ENCODE measurements around the gene TOLLIP.

The TOLLIP gene

DNA sequence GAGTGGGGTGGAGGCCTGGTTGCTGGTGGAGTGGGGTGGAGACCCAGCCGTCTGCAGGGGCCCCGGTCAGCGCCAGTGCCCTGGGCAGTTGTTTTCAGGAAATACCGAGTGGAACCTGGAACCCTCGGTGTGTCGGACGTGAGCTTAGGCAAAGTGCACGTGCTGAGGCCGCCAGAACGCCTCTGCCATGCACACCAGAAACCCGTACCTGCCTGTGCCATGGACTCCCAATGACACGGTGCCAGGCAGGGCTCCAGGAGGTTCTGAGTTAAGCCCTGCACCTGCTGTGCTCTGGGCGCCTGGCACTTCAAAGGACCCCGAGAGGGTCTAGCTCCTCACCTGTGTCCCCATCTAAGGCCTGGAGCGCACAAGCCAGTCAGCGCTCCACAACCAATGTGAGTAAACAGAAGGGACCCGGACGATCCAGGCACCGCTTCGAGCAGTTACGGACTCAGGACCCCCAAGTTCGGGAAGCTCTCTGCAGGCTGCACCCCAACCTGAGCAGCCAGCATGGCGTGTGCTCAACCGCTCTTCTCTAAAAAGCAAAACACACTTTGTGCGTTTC, 12.3 kb downstream of the TOLLIP start:
- DNase-seq, result no peak

DNA sequence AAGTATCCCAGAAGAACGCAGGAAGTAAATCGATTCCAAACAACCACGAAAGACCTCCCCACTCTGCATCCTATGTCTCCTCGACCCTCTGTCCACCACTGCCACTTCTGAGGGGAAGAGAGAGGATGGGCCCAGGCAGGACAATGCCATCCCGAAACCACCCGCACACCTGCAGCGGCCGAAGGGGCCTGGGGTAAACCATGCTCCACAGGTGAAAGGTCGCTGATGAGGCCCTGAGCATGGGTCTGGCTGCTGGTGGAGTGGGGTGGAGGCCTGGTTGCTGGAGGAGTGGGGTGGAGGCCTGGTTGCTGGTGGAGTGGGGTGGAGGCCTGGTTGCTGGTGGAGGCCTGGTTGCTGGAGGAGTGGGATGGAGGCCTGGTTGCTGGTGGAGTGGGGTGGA, 13.1 kb downstream of the TOLLIP start:
- no peak for DNase-seq

DNA sequence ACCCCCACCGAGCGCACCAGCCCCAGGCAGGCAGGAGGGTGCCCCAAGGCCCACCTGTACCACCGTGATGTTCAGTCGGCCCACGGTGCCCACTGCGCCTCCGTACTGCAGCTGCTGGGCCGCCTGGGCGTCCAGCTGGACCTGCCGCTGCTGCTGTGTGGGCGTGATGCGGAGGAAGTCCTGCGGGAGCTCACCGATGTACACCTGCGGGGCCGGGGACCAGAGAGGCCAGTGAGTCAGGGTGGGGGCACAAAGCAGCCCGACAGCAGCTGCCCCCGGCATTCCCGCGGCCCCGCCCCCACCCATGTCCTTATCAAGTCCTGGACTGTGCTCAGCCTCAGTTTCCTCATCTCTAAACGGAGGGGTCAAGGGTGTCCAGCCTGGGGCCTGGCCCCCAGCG, 13.8 kb downstream of the TOLLIP start:
- DNase-seq, result no peak

DNA sequence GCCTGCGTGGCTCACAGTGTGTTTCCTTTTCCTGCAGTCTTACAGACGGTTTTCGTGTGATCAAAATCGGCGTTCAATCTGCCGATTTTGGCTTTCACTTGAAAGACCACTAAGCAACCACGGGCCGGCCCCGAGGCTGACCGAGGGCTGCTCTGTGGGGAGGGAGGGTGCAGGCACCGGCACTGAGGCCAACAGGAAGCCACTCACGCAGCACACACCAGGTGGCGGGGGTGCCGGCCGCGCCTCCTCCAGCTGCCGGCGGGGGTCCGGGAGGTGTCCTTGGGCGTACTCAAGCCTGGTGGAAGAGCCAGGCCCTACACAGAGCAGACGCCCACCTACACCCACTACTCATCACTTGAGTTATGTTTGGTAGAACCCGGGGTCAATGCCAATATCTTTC, 14.3 kb downstream of the TOLLIP start:
- DNase-seq, result no peak

DNA sequence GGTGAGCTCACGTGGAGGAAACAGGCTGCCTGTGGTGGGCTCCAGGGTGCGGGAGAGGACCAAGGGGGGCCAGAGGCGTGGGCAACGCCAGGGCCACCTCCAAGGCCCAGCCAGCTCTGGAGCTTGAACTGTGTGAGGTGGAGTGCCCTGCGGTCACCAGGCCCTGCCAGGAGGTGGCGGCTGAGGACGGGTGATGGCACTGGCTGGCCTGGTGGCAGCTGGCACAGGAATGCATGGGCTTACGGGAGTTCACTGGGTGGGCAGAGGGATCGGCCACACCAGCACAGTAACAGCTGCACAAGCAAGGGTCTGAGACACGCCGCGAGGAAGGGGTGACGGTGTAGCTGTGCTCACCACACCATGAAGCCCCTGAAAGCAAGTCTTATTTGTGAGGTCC, 15.8 kb downstream of the TOLLIP start:
- no peak for DNase-seq

DNA sequence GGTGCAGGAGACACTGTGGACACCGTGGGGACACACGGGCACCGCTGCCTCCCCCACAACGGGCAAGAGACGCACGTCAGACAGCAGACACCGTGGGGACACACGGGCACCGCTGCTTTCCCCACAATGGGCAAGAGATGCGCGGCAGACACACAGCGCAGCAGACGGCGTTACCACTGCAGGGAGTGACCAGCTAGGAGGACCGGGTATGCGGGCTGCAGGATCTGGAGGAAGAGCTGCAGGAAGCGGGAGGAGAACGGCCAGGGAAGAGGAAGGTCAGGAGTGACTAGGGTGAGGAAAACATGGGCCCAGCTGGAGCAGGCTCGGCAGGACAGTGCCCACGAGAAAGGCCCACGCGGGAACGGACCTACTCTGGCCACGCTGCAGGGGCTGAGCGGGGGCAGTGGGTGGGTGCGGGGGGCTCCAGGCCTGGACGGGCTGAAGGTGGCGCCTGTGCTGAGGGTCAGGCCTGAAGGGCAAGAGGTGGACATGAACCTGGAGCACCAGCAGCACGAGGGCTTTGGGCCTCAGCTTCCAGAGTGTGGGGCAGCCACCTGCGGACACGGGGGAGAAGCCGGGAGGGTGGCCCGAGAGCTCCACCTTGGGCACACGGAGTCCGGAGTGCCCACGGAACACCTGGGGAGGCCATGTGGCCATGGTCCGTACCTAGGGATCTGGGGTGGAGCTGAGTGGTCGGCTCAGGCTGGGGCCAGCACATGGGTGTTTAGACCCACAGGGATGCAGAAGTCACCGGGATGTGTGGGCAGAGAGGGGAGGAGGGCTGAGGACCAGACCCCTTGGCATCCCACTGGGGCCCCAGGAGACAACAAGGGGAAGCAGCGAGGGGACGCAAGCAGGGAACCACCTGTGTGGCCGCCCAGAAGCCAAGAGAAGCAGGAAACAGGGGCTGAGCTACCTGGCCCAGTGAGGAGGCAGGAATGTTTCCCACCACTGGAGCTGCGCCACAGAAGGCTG, 16.5 kb downstream of the TOLLIP start:
- DNase-seq, result no peak

DNA sequence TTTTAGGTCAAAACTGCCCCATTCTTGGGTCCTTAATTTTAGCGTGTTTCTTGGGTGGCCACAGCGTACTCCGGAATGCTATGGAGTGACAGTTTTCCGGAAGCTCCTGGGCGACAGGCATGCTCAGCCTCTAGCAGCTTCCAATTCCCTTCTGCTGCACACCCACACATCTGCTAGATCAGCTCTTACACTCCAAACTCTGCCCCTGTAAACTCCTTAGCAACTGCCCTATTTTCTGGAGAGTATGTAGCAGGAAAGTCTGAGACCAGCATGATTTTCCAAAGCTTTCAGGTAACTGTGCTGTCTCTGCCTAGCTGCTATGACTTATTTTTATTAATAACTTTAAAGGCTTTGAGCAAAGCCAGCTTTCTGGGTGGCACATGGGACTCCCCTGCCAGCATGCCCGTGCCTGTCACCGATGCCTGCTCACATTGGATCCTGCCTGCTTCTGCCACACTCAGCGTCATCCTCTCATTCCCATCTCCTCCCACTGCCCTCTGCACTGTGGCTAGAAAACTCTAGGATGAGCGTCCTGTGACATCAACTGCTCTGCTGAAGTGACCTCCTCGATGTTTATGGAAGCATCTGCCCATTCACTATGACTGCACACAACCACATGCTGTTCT, 17.3 kb downstream of the TOLLIP start:
- no peak for DNase-seq

DNA sequence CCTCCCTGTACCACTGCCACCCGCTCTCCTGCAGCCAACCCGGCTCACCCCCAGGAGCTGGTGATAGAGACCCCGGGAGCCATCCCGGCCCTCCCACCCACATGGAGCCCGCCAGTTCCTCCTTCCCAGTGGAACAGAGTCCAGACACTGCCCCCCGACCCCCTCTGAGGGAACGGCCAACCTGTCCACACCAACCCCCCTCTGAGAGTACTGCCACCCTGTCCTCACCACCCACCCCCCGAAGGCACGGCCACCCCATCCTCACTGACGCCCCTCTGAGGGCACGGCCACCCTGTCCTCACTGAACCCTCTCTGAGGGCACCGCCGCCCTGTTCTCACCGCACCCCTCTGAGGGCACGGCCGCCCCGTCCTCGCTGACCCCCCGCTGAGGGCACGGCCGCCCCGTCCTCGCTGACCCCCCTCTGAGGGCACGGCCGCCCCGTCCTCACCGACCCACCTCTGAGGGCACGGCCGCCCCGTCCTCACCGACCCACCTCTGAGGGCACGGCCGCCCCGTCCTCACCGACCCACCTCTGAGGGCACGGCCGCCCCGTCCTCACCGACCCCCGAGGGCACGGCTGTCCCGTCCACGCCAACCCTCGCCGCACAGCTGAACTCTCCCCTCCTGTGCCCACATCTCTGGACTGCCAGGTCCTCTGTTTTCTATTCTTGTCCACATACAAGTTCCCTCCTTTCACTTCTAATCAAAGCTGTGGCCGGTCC, 18.0 kb downstream of the TOLLIP start:
- no peak for DNase-seq

DNA sequence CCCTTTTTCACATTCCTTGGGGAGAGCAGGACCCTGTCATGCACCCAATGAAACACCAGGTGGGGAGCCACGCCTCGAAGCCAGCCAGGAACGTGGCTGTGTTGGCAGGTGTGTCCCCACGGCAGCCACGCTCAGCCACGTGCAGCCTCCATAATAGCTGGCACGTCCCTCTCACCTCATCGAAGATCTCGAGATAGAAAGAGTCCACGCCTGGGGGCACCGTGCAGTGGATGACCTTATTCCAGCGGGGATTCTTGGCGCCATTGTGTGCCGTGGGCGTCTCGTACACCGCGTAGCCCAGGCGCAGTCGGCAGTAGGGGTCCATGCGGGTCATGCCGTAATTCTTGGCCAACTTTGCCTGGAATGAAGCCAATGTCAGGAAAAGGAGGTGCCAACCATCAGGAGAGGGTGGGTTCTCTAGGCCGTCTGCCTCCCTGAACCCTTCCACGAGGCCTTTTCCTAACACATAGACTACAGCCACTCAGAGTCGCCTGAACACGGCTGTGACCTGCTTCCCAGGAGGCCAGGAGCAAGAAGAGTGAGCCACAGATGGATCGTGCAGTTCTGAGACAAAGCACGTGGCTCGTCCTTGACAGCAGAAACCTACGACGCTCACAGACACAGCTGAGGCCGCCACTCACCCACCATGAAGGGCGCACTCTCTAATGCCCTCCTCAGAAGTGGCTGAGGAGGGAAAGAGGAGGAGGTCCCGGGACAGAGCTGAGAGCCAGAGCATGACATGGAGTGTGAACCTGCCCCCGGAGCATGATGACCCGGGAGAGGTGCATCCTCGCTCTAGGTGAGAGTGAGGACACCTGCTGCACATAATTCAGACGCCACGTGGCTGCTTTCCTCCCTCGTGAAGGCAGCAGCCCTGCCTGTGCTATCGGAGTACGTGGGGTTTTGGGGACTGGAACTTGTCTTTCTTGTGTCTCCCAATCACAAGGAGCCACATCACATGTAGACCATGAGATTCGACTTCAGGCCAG, 19.1 kb downstream of the TOLLIP start:
- no peak for DNase-seq

DNA sequence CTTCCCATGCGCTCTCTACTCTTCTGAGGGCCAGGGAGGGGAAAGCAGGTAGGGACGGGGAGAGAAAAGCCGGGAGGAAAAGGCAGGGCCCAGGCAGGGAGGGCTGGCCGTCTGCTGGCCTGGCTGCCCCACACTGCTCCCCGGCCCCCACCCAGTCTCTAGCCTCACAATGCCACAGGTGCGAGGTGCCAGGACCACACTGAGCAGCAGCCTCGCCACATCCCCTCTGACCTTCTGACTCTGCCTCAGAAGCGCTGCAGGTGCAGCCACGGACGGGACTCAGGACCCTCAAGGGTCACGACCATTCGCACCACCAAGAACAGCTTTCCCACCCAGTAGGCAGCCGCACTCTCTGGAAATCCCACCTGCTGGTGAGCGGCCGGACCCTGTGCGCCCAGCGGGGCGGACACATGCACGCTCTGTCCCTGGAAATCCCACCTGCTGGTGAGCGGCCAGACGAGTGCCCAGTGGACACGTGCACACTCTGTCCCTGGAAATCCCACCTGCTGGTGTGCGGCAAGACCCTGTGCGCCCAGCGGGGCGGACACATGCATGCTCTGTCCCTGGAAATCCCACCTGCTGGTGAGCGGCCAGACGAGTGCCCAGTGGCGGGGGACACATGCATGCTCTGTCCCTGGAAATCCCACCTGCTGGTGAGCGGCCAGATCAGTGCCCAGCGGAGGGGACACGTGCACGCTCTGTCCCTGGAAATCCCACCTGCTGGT, 20.1 kb downstream of the TOLLIP start:
- no peak for DNase-seq

DNA sequence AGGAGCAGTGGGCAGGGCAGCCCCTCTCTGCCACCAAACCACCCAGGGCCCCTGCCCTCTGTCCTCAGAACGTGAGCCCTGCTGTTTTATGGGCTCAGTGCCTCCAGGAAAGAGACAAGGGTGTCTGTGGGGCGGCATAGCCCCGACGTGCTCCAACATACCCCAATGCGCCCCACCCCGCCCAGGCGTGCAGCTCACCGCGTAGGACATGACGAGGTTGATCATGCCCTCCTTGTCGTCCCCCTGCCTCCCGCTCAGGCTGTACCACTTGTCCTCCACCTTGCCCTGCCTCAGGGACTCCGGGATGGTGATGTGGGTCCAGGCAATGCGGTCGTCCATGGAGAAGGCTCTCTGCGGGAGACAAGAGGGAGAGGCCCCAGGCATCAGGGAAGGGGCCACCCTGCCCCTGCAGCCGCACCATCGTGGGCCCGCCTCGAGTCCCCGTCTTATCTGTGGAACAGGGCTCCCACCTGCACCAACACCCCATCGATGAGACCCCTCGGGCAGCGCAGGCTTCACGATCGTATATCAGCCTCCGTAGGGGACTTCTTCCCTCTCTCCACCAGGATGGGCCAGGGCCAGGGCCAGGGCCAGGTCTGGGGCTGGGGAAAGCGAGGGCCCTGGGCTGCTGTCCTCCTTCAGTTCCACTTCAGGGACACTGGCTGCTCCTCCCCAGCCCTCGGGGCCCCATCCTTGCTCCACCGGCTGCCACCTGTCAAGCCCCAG, 20.8 kb downstream of the TOLLIP start:
- no peak for DNase-seq

DNA sequence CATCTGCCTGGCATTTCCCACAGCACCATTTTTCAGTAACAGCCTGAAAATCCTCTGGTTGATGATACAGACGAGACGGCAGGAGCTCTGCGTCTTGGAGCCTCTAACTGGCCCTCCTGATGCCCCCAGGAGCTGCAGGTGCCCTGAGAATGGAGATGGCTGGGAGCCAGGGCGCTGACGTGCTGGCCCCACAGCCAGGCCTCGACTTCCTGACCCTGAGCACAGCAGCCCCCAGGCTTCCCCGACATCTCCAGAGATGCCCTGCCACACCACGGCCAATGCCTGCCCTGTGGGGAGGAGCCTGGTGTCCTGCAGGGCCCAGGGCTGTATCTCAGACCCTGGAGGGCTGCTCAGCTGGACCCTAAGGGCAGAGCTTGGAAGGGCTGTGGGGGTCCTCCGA, 21.5 kb downstream of the TOLLIP start:
- no peak for DNase-seq

DNA sequence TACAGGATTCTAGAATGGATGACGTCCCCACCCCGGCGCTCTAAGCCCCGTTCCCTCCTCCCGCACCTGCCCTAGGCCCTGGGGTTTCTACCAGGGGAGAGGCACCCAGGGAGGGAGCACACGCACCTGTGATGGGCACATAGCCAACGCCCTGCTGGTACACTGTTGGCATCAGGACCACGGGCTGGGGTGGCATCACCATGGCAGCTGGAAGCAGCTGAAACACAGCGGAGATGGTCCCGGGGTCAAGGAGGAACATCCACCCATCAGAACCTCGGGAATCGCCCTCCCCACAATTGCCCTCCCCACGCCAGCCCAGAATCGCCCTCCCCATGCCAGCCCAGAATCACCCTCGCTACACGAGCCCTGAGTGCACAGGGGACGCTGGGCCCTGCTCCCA, 23.6 kb downstream of the TOLLIP start:
- DNase-seq, result no peak

DNA sequence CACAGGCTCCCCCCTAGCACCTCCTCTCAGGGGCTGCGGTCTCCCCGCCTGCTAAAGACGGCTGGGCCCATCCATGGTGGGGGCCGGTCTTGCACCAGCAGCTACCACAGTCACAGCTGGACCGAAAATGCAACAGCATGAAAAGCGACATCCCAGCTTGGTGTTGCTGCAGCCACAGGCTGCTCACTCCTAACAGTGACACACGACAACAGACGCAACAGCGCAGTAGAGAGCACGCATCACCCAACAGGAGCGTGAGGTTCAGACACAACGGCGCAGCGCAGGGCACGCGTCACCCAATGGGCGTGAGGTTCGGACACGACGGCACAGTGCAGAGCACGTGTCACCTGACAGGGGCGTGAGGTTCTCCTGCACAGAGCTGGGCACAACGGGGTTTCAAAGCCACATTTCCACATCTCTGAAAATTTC, 24.1 kb downstream of the TOLLIP start:
- no peak for DNase-seq

DNA sequence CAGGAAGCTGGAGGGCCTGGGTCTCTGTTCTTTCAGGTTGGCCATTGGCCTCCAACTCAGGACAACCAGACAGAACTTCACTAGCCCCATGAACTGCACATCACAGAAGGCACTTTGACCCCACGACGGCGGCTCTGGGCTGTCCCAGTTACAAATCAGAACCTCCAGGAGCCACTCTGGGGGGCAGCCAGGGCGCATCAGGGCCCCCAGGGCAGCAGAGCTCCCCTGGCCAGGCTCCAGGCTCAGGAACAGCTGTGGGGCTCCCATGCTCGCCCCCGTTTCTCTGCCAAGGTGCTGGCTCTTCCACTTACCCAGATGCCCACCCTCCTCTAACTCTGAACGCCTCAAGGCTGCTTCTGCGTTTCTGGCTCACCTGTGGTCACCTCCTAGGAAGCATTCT, 25.5 kb downstream of the TOLLIP start:
- no peak for DNase-seq

DNA sequence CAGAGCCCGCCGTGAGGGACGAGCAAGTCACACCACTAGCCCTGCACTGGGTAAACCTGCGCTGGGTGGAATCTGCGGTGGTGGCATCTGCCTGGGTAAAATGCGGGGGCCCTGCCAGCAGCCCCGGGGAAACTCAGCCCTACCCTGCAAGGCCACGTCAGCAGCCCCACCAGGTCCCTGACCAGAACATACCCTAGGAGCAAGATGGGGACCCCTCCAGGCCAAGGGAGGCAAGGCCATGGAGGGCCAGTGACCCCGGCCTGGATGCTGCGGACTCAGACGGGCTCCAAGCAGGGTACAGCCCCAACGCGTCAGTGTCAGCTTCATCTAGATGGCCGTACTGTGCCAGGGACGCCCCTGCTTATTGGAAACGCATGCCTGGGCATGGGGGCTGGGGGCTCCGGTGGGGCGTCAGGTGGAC, 26.3 kb downstream of the TOLLIP start:
- no peak for DNase-seq

DNA sequence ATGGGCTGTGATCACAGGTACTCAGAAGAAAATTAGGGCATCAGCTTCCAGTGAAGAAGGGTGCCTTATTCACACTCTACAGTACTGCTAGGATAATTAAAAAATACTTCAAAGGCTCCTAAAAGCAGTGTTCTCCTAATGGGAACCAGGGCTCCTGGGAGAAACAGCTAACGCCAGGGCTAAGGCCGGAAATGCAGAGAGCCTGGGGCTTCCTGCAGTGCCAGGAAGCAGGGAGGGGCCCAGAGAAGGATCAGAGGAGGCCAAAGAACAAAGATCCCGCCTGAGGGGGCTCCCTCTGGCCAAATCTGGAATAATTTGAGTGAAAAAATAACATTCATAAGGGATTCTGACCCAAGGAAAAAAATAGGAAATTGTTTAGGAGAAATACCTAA, 27.5 kb downstream of the TOLLIP start:
- no peak for DNase-seq

DNA sequence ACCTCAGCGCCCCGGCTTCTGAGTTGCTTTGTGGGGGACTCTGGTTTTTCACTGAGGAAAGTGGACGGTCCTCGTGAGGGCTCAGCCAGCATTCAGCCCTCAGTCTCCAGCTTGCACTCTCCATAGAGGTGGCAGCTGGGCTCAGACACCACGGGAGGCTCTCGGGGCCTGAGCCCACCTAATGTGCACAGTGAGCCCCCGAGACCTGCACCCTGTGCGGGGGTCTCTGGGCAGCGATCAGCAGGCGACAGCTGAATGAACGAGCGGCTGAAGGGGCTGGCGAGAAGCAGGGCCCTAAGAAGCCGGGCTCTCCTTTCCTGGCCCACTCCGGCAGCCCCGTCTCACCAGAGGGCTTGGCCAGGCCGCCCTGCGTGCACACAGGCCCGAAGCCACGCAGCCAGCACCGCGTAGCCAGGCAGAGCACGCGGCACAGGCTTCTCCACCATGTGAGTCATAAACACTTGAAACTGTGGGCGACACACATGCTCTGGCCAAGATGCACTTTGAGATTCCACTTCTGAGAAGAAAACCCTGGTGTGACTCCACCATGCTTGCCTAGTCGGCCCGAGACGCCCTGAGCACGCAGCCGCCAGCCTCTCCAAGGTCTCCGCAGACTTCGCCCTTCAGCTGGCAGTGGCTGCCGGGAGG, 28.0 kb downstream of the TOLLIP start:
- DNase-seq, result no peak

DNA sequence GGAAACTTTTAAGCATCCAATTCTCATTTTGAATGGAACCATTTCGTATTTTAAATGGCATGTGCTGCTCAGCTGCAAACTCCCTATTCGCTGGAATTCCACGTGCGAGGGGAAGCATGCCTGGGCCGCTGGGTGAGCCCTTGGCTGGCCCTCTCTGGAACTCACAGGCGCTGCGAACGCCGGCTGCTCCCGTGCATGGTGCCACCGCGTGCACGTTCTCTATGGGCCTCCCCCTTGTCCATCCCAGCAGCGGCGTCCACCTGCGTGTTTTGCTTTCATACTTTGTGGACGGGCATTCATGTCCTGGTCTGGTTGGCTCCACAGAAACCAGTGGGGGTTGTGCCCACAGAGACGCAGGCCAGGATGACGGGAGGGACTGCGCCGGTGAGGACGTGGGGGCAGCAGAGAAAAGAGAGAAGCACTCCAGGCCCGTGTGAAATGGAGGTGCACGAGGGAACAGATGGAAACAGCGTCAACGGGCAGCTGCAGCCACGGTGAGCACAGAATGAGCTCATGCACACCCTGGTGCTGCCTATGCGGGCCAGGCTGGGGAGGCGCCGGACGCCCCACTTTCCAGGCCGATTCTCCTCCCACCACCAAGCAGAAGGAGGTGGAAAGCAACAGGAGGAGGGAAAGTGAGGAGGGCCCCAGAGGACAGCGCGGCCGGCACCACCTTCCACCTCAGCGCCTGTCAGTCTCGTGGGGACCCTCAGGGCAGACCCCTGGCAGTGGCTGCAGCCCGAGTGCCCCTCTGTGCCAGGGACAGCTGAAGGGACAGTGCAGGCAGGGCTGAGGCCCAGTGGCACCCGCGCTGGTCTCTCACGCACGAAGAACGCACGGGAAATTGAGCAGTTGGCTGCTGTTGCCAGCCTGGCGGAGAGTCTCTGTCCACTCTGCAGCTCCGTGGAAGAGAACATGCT, 29.1 kb downstream of the TOLLIP start:
- no peak for DNase-seq

Measured in SHP77 treated with DMSO at 0.1 percent for 48 hours (cell line).